ENCODE measurements around the gene MAPKAPK2. TPM values are rescaled to one million over a fixed set of nuclear protein-coding genes. Genes with fewer than 3 reads are reported as not detected.

MAPKAPK2 gene
- total RNA-seq, 1 experiment from 2014 or later, result 72.4 TPM

DNA sequence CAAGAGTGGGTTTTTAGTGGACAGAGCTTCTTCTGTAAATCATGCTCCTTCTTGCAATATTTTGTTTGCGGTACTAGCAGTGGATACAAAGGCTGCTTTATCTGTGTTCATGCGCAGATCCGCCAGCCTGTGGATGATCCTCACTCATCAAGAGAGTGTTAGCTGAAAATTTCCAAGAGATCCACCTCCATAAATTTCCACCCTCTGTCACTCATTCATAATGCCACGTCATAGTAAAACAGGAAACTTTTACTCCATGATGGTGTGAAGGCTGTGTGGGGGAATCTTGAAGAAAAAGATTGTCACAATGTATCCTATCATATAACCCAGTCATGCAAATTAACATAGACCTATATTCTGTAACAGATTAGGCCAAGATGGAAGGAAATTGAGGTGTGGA lies 4.4 kb upstream of the MAPKAPK2 start:
- in situ Hi-C loops (cut with HindIII; ENCODE audit: low pct_unique_long_range_greater_than_20kb, low sequenced_read_pairs), result no loop called here

DNA sequence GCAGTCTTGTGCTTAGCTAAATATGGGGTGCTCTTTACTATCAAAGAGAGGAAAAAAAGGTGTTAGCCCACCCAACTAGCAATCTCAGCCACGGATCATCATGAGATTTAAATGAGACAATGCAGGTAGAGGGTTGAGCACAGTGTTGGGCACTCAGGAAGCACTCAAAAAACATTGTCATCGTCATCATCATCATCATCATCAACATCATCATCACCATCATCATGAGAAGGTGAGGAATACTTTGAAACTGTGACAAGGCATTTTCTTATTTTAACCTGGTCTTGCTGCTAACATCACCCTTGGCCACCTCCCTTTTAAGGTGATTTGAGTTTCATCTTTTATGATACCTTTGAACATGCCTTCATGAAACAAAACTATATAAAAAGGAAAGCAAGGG lies 3.3 kb upstream of the MAPKAPK2 start:
- TF ChIP-seq, protein P1, sequence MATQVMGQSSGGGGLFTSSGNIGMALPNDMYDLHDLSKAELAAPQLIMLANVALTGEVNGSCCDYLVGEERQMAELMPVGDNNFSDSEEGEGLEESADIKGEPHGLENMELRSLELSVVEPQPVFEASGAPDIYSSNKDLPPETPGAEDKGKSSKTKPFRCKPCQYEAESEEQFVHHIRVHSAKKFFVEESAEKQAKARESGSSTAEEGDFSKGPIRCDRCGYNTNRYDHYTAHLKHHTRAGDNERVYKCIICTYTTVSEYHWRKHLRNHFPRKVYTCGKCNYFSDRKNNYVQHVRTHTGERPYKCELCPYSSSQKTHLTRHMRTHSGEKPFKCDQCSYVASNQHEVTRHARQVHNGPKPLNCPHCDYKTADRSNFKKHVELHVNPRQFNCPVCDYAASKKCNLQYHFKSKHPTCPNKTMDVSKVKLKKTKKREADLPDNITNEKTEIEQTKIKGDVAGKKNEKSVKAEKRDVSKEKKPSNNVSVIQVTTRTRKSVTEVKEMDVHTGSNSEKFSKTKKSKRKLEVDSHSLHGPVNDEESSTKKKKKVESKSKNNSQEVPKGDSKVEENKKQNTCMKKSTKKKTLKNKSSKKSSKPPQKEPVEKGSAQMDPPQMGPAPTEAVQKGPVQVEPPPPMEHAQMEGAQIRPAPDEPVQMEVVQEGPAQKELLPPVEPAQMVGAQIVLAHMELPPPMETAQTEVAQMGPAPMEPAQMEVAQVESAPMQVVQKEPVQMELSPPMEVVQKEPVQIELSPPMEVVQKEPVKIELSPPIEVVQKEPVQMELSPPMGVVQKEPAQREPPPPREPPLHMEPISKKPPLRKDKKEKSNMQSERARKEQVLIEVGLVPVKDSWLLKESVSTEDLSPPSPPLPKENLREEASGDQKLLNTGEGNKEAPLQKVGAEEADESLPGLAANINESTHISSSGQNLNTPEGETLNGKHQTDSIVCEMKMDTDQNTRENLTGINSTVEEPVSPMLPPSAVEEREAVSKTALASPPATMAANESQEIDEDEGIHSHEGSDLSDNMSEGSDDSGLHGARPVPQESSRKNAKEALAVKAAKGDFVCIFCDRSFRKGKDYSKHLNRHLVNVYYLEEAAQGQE (IDR thresholded peaks at IDR 0.05; ENCODE audit: insufficient read depth in 1 of 2, low read depth in 2 of 2, low read length in 1 of 2), result no peak
- no peak for TF ChIP-seq POLR2AphosphoS5 (IDR thresholded peaks at IDR 0.05; ENCODE audit: low read depth, low read length)
- no peak for TF ChIP-seq TCF7L2 (IDR thresholded peaks at IDR 0.05; ENCODE audit: low read depth, low read length)
- TF ChIP-seq, protein P2, sequence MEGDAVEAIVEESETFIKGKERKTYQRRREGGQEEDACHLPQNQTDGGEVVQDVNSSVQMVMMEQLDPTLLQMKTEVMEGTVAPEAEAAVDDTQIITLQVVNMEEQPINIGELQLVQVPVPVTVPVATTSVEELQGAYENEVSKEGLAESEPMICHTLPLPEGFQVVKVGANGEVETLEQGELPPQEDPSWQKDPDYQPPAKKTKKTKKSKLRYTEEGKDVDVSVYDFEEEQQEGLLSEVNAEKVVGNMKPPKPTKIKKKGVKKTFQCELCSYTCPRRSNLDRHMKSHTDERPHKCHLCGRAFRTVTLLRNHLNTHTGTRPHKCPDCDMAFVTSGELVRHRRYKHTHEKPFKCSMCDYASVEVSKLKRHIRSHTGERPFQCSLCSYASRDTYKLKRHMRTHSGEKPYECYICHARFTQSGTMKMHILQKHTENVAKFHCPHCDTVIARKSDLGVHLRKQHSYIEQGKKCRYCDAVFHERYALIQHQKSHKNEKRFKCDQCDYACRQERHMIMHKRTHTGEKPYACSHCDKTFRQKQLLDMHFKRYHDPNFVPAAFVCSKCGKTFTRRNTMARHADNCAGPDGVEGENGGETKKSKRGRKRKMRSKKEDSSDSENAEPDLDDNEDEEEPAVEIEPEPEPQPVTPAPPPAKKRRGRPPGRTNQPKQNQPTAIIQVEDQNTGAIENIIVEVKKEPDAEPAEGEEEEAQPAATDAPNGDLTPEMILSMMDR (IDR thresholded peaks at IDR 0.05), result no peak
- no peak for TF ChIP-seq SIN3A (IDR thresholded peaks at IDR 0.05; ENCODE audit: borderline replicate concordance, insufficient read depth, low read depth, low read length)
- CTCF ChIA-PET, result no interaction called here
- POLR2A ChIA-PET, result no interaction called here
- no peak for DNase-seq (ENCODE audit: low read depth, low spot score)
- BruUV-seq (replicated peaks), result no TSS peak
- Histone ChIP-seq H3K27ac (ENCODE audit: low read length) (no peak overlapping the region), H3K4me1 (ENCODE audit: control insufficient read depth, insufficient read depth, low read length) (peaks cover 6% of the 10 kb centered on the region; the same call in 1 of the 2 replicates), H3K27me3 (ENCODE audit: control insufficient read depth, insufficient read depth, low read length) (peaks cover 15% of the 10 kb centered on the region), H3K9me3 (ENCODE audit: control insufficient read depth, insufficient read depth, low read depth, low read length) (no peaks in the 10 kb centered on the region), H3K36me3 (ENCODE audit: control insufficient read depth, insufficient read depth, low read length) (no peaks in the 10 kb centered on the region; the same call in 1 of the 2 replicates), H3K4me3 (ENCODE audit: low read depth in 2 of 2, low read length in 2 of 2) (no peak overlapping the region)
- intact Hi-C loops (cut with micrococcal nuclease; ENCODE audit: unreplicated experiment), result no loop called here
- ATAC-seq, result no peak
- in situ Hi-C loops (cut with HindIII; ENCODE audit: low pct_unique_long_range_greater_than_20kb, low sequenced_read_pairs), result no loop called here

More for the DNA sequence above, 4.4 kb upstream of the MAPKAPK2 start:
- no TSS peak for BruUV-seq (replicated peaks)
- peaks cover 15% of the 10 kb centered on the region for H3K27me3 ChIP-seq (ENCODE audit: control insufficient read depth, insufficient read depth, low read length)
- H3K27ac ChIP-seq (ENCODE audit: low read length), result no peak overlapping the region
- no peaks in the 10 kb centered on the region for H3K9me3 ChIP-seq (ENCODE audit: control insufficient read depth, insufficient read depth, low read depth, low read length)
- DNase-seq (ENCODE audit: low read depth, low spot score), result no peak
- no peak overlapping the region for H3K4me3 ChIP-seq (ENCODE audit: low read depth in 2 of 2, low read length in 2 of 2)
- no peaks in the 10 kb centered on the region for H3K36me3 ChIP-seq (ENCODE audit: control insufficient read depth, insufficient read depth, low read length)
- ATAC-seq, result no peak
- CTCF ChIA-PET, result no interaction called here
- intact Hi-C loops (cut with micrococcal nuclease; ENCODE audit: unreplicated experiment), result no loop called here
- TF ChIP-seq SIN3A (IDR thresholded peaks at IDR 0.05; ENCODE audit: borderline replicate concordance, insufficient read depth, low read depth, low read length), result no peak
- no peak for TF ChIP-seq TCF7L2 (IDR thresholded peaks at IDR 0.05; ENCODE audit: low read depth, low read length)
- TF ChIP-seq, protein P2 (IDR thresholded peaks at IDR 0.05), result no peak
- no peak for TF ChIP-seq POLR2AphosphoS5 (IDR thresholded peaks at IDR 0.05; ENCODE audit: low read depth, low read length)
- TF ChIP-seq, protein P1 (IDR thresholded peaks at IDR 0.05; ENCODE audit: insufficient read depth in 1 of 2, low read depth in 2 of 2, low read length in 1 of 2), result no peak
- H3K4me1 ChIP-seq (ENCODE audit: control insufficient read depth, insufficient read depth, low read length), result peaks cover 6% of the 10 kb centered on the region; the same call in 1 of the 2 replicates
- POLR2A ChIA-PET, result no interaction called here
